ENCODE results near the gene GRIN3B. TPM values are rescaled to one million over a fixed set of nuclear protein-coding genes. Genes with fewer than 3 reads are reported as not detected.

GRIN3B gene
- total RNA-seq, 1 donor from 2014 or later, result 1.4 TPM

DNA sequence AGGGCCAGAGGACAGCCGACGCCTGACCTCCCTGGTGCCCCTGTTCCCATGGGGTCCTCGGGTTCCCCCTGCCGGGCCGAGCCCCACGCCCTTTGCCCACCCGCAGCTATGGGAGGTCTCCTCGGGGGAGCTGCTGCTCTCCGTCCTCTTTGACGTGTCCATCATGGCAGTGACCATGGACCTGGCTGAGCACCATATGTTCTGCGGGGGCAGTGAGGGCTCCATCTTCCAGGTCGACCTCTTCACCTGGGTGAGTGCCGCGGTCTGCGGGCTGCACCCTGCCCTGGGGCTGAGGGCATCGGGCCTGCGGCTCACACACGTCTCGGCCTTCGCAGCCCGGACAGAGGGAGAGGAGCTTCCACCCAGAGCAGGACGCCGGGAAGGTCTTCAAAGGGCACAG is 9.5 kb upstream of the GRIN3B start:
- no peak for DNase-seq (ENCODE audit: low spot score, unreplicated experiment)
- Mint-ChIP-seq H3K27me3 (no peaks in the 10 kb centered on the region), H3K36me3 (ENCODE audit: insufficient read depth) (peaks cover 9% of the 10 kb centered on the region), H3K4me1 (ENCODE audit: low read depth) (no peaks in the 10 kb centered on the region), H3K4me3 (ENCODE audit: low read depth) (no peak overlapping the region), H3K9me3 (ENCODE audit: low read depth) (no peaks in the 10 kb centered on the region), H3K27ac (no peak overlapping the region)
- TF ChIP-seq, protein P1, sequence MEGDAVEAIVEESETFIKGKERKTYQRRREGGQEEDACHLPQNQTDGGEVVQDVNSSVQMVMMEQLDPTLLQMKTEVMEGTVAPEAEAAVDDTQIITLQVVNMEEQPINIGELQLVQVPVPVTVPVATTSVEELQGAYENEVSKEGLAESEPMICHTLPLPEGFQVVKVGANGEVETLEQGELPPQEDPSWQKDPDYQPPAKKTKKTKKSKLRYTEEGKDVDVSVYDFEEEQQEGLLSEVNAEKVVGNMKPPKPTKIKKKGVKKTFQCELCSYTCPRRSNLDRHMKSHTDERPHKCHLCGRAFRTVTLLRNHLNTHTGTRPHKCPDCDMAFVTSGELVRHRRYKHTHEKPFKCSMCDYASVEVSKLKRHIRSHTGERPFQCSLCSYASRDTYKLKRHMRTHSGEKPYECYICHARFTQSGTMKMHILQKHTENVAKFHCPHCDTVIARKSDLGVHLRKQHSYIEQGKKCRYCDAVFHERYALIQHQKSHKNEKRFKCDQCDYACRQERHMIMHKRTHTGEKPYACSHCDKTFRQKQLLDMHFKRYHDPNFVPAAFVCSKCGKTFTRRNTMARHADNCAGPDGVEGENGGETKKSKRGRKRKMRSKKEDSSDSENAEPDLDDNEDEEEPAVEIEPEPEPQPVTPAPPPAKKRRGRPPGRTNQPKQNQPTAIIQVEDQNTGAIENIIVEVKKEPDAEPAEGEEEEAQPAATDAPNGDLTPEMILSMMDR (IDR thresholded peaks at IDR 0.05; ENCODE audit: unreplicated experiment), result no peak

DNA sequence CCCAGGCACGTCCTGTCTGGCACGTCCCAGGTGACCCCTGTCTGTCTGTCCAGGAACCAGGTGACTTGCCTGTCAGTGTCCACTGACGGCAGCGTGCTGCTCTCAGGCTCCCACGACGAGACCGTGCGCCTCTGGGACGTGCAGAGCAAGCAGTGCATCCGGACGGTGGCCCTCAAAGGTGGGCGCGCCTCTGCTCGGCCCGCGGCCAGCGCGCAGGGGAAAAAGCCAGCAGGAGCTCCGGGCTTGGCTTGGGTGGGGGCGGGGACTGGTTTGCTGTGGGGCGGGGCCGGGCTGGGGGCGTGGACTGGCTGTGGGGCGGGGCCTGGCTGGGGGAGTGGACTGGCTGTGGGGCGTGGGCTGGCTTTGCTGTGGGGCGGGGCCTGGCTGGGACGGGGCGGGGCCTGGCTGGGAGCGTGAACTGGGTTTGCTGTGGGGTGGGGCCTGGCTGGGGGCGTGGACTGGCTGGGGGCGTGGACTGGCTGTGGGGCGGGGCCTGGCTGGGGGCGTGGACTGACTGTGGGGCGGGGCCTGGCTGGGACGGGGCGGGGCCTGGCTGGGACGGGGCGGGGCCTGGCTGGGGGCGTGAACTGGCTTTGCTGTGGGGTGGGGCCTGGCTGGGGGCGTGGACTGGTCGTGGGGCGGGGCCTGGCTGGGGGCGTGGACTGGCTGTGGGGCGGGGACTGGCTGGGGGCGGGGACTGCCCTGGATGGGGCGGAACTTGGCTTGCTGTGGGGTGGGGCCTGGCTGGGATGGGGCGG is 8.9 kb upstream of the GRIN3B start:
- H3K36me3 Mint-ChIP-seq (ENCODE audit: insufficient read depth), result peaks cover 9% of the 10 kb centered on the region
- H3K27ac Mint-ChIP-seq, result no peak overlapping the region
- no peak for DNase-seq (ENCODE audit: low spot score, unreplicated experiment)
- H3K27me3 Mint-ChIP-seq, result peaks cover under 1% of the 10 kb centered on the region
- no peak overlapping the region for H3K4me3 Mint-ChIP-seq (ENCODE audit: low read depth)
- TF ChIP-seq, protein P1 (IDR thresholded peaks at IDR 0.05; ENCODE audit: unreplicated experiment), result no peak
- H3K4me1 Mint-ChIP-seq (ENCODE audit: low read depth), result no peaks in the 10 kb centered on the region
- no peaks in the 10 kb centered on the region for H3K9me3 Mint-ChIP-seq (ENCODE audit: low read depth)

DNA sequence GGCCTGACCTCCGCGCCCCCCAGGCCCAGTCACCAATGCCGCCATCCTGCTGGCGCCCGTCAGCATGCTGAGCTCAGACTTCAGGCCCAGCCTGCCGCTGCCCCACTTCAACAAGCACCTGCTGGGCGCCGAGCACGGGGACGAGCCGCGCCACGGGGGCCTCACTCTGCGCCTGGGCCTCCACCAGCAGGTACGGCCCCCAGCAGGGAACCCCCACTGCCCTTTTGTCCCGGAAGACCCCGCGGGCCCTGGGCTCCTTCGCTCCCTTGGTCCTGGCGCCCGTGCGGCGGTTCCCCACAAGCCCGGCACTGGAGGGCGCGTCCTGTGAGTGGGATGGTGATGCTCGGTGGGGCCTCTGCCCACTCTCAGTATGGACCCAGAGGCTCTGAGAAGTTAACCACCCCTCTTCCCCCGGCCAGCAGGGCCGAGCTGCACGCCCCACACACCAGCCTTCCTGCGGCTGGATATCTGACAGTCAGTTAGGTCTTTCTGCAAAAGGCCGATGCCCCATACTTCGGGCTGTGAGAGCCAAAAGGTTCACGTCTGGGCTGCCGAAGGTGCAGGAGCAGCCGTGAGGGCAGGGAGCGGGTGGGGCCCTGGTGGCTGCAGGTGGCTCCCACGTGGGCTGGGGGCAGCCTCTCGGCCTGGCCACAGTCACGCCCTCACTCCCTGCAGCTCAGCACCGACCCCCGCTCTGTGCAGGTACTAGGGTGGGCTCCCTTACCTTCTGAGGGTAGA is 8.1 kb upstream of the GRIN3B start:
- peaks cover 8% of the 10 kb centered on the region for H3K27me3 Mint-ChIP-seq
- no peak overlapping the region for H3K27ac Mint-ChIP-seq
- H3K36me3 Mint-ChIP-seq (ENCODE audit: insufficient read depth), result peaks cover 7% of the 10 kb centered on the region
- DNase-seq (ENCODE audit: low spot score, unreplicated experiment), result no peak
- H3K9me3 Mint-ChIP-seq (ENCODE audit: low read depth), result no peaks in the 10 kb centered on the region
- no peak overlapping the region for H3K4me3 Mint-ChIP-seq (ENCODE audit: low read depth)
- TF ChIP-seq, protein P1 (IDR thresholded peaks at IDR 0.05; ENCODE audit: unreplicated experiment), result no peak
- no peaks in the 10 kb centered on the region for H3K4me1 Mint-ChIP-seq (ENCODE audit: low read depth)

DNA sequence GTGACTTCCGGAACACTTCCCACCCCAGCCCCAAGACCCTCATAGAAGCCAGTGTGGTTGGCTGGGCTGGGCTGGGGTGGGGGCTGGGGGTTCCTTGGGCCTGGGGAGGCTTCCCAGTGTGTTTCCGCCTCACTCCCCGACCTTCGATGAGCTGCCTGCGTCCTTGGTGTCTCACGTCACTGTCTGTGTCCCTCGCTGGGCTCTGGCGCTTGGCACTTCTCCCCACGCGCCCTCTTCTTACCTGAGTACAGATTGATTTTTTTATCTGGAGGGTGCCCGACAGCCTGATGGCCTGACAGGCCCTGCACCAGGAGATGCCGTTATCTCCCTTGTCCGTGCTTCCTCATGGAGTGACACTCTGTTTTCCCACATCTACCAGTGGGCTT is 7.6 kb upstream of the GRIN3B start:
- DNase-seq (ENCODE audit: low spot score, unreplicated experiment), result no peak
- TF ChIP-seq, protein P1 (IDR thresholded peaks at IDR 0.05; ENCODE audit: unreplicated experiment), result no peak
- Mint-ChIP-seq H3K4me1 (ENCODE audit: low read depth) (no peaks in the 10 kb centered on the region), H3K27me3 (peaks cover 10% of the 10 kb centered on the region), H3K4me3 (ENCODE audit: low read depth) (no peak overlapping the region), H3K36me3 (ENCODE audit: insufficient read depth) (peaks cover 7% of the 10 kb centered on the region), H3K9me3 (ENCODE audit: low read depth) (no peaks in the 10 kb centered on the region), H3K27ac (no peak overlapping the region)

DNA sequence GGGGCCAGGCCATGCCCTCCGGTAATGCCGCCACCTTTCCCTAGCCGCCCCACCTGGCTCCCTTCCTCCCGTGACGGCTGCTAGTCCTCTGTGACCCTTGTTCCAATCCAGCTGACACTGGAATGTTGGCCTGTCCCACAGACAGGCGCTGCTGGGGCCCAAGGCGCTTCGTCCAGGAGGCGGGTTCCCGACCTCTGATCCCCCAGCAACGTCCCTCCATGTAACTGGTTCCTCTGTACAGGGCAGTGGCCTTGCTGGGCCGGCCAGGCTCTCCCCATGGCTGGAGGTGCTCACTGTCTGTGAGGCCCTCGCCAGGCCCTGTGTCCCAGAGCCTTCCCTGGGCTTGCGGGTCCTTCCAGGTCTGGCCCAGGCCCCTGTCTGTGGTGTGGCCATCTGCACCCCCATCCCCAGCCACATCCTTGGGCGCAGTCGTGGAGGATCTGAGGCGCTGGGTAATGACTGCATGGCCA is 6.8 kb upstream of the GRIN3B start:
- H3K4me3 Mint-ChIP-seq (ENCODE audit: low read depth), result no peak overlapping the region
- TF ChIP-seq, protein P1 (IDR thresholded peaks at IDR 0.05; ENCODE audit: unreplicated experiment), result no peak
- peaks cover 7% of the 10 kb centered on the region for H3K36me3 Mint-ChIP-seq (ENCODE audit: insufficient read depth)
- H3K27ac Mint-ChIP-seq, result no peak overlapping the region
- H3K27me3 Mint-ChIP-seq, result peaks cover 18% of the 10 kb centered on the region
- H3K9me3 Mint-ChIP-seq (ENCODE audit: low read depth), result no peaks in the 10 kb centered on the region
- no peaks in the 10 kb centered on the region for H3K4me1 Mint-ChIP-seq (ENCODE audit: low read depth)
- DNase-seq (ENCODE audit: low spot score, unreplicated experiment), result no peak

Data from progenitor cell of endocrine pancreas (in vitro differentiated cells).